ENCODE results near the gene TUBGCP6. TPM values are rescaled to one million over a fixed set of nuclear protein-coding genes. Genes with fewer than 3 reads are reported as not detected.

TUBGCP6 gene
- total and polyA plus RNA-seq, 11 donors: 11.6 to 28.8 (median 17.7) TPM

DNA sequence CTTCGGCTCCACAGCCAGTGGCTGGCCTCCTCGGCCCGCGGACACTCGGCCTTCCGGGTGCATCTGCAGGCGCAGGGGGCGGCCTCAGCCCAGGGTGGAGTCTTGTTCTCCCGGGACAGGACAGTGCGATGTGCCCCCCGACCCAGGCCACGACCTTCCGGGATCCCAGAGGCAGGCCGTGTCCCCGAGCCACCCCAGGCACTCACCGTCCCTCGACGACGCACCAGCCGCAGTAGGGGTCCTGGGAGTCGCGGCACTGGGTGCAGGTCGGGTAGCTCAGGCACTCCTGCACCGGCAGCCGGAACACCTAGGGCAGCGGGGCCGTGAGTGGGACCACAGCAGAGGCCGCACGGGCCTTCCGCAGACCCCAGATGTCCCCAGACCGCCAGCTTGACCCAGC lies 42.9 kb upstream of the TUBGCP6 start:
- intact Hi-C loops (cut with DNase I): no loop called here
- ATAC-seq: no peak
- peaks cover 0 to 80% (median 69%) of the 10 kb centered on the region in 9 donors for H3K36me3 ChIP-seq
- no peak for DNase-seq
- no peaks in the 10 kb centered on the region for H3K9me3 ChIP-seq
- no peak for TF ChIP-seq POLR2A (IDR thresholded peaks at IDR 0.05)
- TF ChIP-seq, protein P1, sequence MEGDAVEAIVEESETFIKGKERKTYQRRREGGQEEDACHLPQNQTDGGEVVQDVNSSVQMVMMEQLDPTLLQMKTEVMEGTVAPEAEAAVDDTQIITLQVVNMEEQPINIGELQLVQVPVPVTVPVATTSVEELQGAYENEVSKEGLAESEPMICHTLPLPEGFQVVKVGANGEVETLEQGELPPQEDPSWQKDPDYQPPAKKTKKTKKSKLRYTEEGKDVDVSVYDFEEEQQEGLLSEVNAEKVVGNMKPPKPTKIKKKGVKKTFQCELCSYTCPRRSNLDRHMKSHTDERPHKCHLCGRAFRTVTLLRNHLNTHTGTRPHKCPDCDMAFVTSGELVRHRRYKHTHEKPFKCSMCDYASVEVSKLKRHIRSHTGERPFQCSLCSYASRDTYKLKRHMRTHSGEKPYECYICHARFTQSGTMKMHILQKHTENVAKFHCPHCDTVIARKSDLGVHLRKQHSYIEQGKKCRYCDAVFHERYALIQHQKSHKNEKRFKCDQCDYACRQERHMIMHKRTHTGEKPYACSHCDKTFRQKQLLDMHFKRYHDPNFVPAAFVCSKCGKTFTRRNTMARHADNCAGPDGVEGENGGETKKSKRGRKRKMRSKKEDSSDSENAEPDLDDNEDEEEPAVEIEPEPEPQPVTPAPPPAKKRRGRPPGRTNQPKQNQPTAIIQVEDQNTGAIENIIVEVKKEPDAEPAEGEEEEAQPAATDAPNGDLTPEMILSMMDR (IDR thresholded peaks at IDR 0.05): no peak
- H3K4me3 ChIP-seq: no peak overlapping the region
- H3K27me3 ChIP-seq: no peaks in the 10 kb centered on the region
- no peak overlapping the region for H3K27ac ChIP-seq
- peaks cover under 1 to 18% (median 6%) of the 10 kb centered on the region in 12 donors for H3K4me1 ChIP-seq
- WGBS, 4 donors: 94 to 95% (median 95%) methylated on average over 16 to 31 of the region's 31 CpGs

DNA sequence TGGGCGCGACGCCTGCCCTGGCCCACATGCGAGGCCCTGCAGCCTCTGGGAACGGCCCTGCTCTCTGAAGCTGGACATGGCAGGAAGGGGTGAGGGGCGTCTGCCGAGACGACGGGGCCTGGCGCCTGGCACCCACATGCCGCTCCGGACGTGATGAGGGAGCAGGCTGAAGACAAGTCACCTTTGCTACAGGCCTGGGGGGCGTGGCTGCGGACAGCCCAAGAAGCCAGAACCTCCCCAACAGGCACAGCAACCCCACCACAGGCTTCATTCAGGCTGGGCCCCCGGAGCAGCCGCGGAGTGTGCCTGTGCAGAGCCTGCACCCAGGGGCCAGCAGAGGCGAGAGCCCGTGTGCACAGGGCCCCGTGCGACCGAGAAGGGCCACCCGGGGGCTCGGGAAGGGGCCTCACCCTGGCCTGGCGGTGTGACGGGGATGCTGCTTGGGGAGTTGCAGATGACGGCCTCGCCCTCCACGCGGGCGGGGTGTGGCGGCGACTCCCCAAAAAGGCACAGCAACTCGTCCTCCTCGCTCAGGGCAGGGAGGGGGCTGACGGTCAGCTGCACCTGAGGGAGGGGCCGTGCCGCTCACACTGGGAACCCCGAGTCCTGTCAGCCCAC lies 42.0 kb upstream of the TUBGCP6 start:
- DNase-seq (no peak), ATAC-seq (no peak)
- Histone ChIP-seq H3K4me1 (peaks cover 0 to 13% (median 1%) of the 10 kb centered on the region in 12 donors), H3K9me3 (no peaks in the 10 kb centered on the region), H3K36me3 (peaks cover 0 to 89% (median 78%) of the 10 kb centered on the region in 9 donors), H3K27ac (no peak overlapping the region), H3K4me3 (no peak overlapping the region), H3K27me3 (no peaks in the 10 kb centered on the region)
- no peak for TF ChIP-seq POLR2A (IDR thresholded peaks at IDR 0.05)
- TF ChIP-seq, protein P1 (IDR thresholded peaks at IDR 0.05): no peak
- intact Hi-C loops (cut with DNase I): no loop called here
- 86 to 93% (median 91%) methylated on average over 20 to 40 of the region's 40 CpGs for whole genome bisulfite sequencing, 4 donors

DNA sequence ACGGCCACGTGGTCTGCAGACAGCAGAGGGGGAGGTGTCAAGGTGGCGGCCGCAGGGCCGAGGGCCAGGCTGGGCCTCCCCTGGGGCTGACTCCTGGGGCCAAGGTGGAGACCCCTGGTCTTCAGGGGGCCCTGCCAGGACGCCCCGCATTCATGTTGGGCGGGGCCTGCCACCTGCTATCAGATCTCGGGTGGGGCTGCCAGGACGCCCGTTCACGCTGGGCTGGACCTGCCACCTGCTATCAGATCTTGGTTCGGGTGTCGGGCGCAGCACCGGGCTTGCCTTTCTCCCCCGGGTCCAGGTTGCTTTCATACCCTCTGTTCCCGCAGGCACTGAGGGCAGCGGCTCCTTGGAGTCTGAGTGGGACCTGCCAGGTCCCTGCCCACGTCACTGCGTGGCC lies 41.5 kb upstream of the TUBGCP6 start:
- WGBS, 4 donors: 86 to 92% (median 90%) methylated on average over 21 of the region's 21 CpGs
- intact Hi-C loops (cut with DNase I): no loop called here
- no peak for TF ChIP-seq POLR2A (IDR thresholded peaks at IDR 0.05)
- Histone ChIP-seq H3K4me3 (no peak overlapping the region), H3K36me3 (peaks cover 0 to 93% (median 83%) of the 10 kb centered on the region in 9 donors), H3K27me3 (no peaks in the 10 kb centered on the region), H3K9me3 (no peaks in the 10 kb centered on the region), H3K27ac (no peak overlapping the region), H3K4me1 (peaks cover 0 to 15% (median 1%) of the 10 kb centered on the region in 12 donors)
- ATAC-seq: no peak
- DNase-seq: no peak

DNA sequence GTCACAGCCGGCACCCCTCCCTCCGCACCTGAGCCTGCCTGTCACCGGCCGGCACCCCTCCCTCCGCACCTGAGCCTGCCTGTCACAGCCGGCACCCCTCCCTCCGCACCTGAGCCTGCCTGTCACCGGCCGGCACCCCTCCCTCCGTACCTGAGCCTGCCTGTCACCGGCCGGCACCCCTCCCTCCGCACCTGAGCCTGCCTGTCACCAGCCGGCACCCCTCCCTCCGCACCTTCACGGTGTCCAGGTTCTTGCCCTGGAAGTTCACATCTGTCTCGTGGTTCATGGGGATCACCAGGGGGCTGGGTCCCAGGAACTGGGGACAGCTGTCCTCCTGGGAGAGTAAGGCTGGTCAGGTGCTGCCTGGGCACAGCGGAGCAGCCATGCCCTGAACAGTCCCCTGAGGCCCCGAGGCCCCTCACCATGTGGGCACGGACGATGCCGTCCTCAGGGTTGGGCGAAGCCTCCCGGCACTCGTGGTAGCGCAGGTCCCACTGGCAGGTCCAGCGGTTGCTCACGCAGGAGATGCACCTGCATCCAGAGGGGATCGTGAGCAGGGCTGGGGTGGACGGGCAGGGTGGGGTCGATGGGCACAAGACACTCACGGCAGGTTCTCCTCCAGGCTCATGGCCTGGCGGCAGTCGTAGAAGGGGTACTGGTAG lies 40.9 kb upstream of the TUBGCP6 start:
- Histone ChIP-seq H3K36me3 (peaks cover 0 to 93% (median 89%) of the 10 kb centered on the region in 9 donors), H3K27me3 (no peaks in the 10 kb centered on the region), H3K4me1 (peaks cover 0 to 15% (median 1%) of the 10 kb centered on the region in 12 donors), H3K27ac (no peak overlapping the region), H3K9me3 (no peaks in the 10 kb centered on the region), H3K4me3 (no peak overlapping the region)
- DNase-seq (no peak), ATAC-seq (no peak)
- TF ChIP-seq, protein P1 (IDR thresholded peaks at IDR 0.05): no peak
- TF ChIP-seq POLR2A (IDR thresholded peaks at IDR 0.05): no peak
- intact Hi-C loops (cut with DNase I): no loop called here
- 94 to 96% (median 95%) methylated on average over 15 to 31 of the region's 34 CpGs for WGBS, 4 donors

All from heart left ventricle (tissue), 16 donors.